GM18505 (cell line): Measurements from ENCODE around the gene HSPD1.
A peak's percentile ranks its signal among the peaks of the same experiment; 100 is the strongest.

Experiments
- ATAC-seq: cut with Tn5 transposase; IDR thresholded peaks from one replicate; pipeline ENCODE4 v1.9.1; 2021; ENCODE audit not compliant: unreplicated experiment
- POLR2A ChIP-seq: IDR thresholded peaks from 4 replicates; pipeline ENCODE4 v1.6.1; 2011; ENCODE audit warnings: borderline replicate concordance; ENCODE audit not compliant: insufficient read depth, insufficient read length; ENCODE audit errors: extremely low read depth

The HSPD1 gene

DNA sequence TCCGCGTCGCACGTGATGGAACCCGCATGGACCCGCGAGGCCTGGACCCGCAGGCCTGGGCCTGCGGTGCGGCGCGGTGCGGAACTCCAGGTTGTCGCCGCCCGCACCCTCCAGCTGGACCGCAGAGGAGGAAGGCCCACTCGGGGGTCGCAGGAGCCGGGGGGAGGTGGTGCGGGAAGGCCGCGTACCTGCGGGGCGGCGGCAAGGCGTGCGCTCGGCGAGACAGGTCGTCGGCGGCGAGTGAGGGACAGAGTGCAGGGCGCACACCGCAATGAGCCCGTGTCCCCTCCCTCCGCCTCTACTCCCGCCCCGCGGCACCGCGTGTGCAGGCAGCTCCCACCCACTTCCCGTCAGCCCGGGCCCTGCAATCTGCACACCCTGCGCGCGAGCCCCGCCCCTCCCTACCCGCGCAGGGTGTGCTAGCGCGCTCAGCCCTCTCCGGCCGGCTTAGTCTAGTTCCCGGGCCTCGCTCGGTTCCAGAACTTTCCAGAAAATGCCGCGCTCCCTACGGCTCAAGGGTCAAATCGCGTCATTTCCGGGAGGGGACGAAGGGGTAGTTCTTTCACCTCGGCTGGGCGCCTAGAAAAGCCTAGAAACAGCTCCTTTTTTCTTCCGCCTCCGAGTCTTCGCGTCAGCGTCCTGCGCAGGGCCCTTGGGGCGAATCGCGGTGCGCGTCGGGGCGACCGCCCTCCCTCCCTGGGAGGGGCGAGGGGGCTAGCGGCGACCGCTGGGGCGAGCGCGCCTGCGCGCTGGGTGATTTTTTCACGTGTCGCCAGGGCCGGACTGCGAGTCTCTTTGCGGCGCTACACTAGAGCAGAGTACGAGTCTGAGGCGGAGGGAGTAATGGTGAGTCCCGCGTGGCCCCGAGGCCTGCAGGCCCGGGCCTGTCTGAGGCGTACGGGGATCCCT lies at the start of gene HSPD1, which contains the start of gene HSPE1:
HSPD1 (minus strand) TSS at position 247 of the 909 bp plus-strand sequence. CDS start 992 bp downstream, outside the sequence.
HSPE1 (plus strand) TSS at position 786 of the 909 bp plus-strand sequence; CDS start at position 844, 58 bp downstream.
- ATAC-seq = peak; percentile 82

GRCh38 chr2:197548582-197548981 lies 48.9 kb upstream of the HSPD1 start:
- no peak for TF ChIP-seq POLR2A
- no peak for ATAC-seq

More for the DNA sequence above, at the start of gene HSPD1, which contains the start of gene HSPE1:
- TF ChIP-seq POLR2A = peak; percentile 95

DNA sequence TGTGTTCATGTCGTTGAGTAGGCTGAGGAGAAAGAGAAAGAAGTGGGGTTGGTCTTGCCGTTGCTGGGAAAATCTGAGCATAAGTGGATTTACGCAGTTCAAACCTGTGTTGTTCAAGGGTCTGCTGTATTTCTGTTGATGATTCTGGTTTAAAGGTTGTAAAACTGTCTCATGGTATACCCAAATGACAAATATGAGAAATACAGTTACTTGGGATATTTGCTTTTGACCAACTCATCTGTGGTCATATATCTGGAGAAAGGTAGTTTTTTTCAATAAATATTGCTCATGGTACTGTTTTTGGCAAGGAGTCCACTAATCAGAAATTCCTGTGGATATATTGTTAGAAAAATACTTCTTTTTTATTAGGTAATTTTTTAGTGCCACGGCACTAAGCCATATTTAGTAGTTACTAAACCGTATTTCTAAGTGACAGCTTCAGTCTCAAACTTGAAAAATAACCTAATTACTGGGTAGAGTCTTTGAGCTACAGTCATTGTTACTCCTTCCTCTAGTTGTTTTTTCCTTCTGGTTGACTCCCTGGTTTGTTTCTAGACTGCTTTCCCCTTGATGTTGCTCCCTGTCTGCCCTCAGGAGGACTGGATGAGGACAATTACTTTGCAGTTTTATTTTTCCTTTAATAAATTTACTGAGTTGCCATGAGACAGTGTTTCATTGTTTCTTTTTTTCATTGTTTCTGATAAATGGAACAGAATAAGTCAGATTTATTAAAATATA lies 47.7 kb upstream of the HSPD1 start:
- no peak for TF ChIP-seq POLR2A
- ATAC-seq = no peak

DNA sequence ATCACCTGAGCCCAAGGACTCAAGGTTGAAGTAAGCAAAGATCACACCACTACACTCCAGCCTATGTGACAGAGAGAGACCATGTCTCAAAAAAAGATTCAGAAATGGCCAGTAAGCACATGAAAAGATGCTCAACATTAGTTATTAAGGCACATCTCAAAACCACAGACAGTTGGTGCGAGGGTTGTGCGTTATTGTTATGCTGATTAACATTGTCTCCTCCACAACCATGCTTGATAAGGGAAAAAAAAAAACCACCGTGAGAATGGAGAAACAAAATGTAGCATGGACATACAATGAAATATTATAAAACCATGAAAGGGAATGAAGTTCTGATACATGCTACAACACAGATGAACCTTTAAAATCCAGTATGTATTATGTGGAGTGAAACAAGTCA lies 43.6 kb upstream of the HSPD1 start:
- TF ChIP-seq POLR2A = no peak
- no peak for ATAC-seq

GRCh38 chr2:197539734-197540133 lies 40.1 kb upstream of the HSPD1 start:
- TF ChIP-seq POLR2A = no peak
- ATAC-seq = no peak

DNA sequence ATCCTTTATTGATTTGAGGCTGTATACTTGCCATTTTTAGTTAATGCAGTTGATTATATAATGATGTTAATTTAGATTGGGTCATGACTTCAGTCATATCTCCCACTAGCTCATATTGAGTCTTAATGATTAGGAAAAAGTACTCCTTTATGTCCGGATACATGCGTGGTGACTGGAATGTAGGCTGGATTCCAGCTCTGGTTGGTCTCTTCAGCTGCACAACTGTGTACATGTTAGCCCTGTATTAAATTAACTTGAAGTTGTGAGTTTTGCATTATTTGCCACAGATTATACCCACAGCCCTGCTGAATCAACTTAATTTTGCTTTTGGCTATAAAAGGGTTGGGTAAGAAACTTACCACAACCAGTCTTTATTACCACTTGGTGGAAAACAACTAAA lies 38.8 kb upstream of the HSPD1 start:
- ATAC-seq = no peak
- TF ChIP-seq POLR2A = no peak

DNA sequence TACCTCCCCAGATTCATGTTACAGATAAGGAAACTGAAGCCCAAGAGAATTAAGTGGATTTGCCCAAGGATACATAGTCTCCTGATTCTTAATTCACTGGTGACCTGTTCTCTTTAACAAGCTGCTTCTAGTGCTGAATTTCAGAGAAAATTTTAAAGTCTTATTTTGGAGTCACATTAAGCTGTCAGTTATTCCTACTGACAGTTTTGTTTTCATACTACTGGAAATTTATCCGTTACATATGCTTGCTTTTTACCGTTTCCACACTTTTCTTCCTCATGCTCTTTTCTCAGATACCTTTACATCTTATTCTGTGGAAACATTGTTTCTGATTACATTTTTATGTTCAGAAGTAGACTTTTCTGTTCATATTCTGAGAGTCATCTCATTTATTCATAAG lies 17.5 kb upstream of the HSPD1 start:
- no peak for ATAC-seq
- TF ChIP-seq POLR2A = no peak

GRCh38 chr2:197516393-197516761 lies 16.7 kb upstream of the HSPD1 start:
- no peak for TF ChIP-seq POLR2A
- ATAC-seq = peak; percentile 5

DNA sequence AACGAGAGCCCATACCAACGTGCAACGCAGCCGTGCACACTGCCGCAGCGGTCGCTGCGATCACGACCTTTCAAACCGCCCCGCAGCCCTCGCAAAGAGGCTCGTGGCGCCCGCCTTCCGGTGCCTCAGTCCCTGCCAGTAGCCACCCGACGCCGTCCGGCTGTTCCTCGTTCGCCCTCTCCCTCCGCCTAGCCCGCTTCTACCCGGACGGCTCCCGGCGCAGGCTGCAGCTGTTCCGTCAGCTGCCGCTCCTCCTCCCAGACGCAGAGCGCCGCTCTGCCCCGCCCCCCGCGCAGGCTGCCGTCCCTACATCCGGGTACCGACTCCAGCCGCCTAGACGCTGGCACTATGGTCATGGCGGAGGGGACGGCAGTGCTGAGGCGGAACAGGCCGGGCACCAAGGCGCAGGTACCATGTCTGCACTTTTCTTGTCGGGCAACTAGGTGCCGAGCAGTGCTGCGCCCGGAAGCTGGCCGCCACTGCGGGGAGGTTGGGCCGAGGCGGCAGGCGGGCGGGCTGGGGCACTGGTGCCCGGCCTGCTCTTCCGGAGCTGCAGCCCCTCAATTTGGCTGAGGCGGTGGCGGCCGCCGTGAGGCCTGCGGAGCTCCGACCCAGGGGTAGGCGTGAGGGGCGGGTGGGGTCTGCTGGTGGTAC lies 16.2 kb upstream of the HSPD1 start, which contains the start of gene MOB4:
MOB4 (plus strand) TSS at position 328 of the 654 bp plus-strand sequence; CDS start at position 349, 21 bp downstream.
- ATAC-seq = peak; percentile 93
- peak; percentile 93 for TF ChIP-seq POLR2A

DNA sequence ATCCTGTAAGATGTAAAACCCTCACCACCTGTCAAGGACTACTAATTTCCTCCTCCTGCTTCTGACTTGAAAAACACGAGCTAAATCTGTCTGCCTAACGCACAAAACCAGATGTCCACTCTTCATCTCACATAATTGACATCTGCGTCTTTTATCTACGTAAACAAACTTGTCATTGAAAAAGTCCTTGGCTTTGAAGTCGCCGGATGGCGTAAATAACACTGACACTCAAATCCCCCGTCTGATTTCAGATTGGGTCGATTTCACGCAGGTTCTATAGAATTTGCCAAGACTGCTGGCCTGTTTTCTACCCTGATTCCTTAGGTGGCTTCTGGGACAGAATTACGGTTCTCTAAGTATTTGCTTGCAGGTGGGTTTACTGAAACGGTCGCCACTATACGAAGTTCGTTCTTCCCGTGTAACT lies 15.7 kb upstream of the HSPD1 start:
- no peak for TF ChIP-seq POLR2A
- ATAC-seq = peak; percentile 1

- ATAC-seq = no peak
- no peak for TF ChIP-seq POLR2A
Observed at GRCh38 chr2:197514754-197515153, 15.1 kb upstream of the HSPD1 start.

DNA sequence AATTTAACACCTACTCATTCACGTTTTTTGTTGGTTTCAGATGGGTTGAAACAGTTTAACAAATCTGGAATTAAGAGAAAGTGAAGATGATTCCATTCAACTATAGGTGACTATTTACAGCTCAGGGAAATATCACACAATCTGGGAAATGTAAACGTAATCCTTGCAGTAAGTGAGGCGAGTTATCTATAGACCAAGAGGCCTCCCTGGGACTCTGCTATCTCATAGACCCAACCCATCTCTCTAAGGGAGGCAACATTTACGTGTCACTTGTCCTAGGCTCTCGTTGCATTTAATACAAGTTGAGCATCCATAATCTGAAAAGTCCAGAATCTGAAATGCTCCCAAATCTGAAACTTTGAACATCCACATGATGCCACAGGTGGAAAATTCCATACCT lies 14.3 kb upstream of the HSPD1 start:
- ATAC-seq = no peak
- no peak for TF ChIP-seq POLR2A

GRCh38 chr2:197506658-197507057 lies 7.0 kb upstream of the HSPD1 start:
- no peak for ATAC-seq
- no peak for TF ChIP-seq POLR2A
